ENCODE data around the gene COL7A1. TPM values are rescaled to one million over a fixed set of nuclear protein-coding genes. Genes with fewer than 3 reads are reported as not detected.
A peak's percentile ranks its signal among the peaks of the same experiment; 100 is the strongest.
"Not testable (repeated sequence)": the region's sequence is repeated elsewhere in the genome, so short reads cannot be mapped to it uniquely, and the experiment has no call there.

Gene COL7A1
- total and polyA plus RNA-seq, 7 donors: 1.4 to 15.4 (median 3.0) TPM

DNA sequence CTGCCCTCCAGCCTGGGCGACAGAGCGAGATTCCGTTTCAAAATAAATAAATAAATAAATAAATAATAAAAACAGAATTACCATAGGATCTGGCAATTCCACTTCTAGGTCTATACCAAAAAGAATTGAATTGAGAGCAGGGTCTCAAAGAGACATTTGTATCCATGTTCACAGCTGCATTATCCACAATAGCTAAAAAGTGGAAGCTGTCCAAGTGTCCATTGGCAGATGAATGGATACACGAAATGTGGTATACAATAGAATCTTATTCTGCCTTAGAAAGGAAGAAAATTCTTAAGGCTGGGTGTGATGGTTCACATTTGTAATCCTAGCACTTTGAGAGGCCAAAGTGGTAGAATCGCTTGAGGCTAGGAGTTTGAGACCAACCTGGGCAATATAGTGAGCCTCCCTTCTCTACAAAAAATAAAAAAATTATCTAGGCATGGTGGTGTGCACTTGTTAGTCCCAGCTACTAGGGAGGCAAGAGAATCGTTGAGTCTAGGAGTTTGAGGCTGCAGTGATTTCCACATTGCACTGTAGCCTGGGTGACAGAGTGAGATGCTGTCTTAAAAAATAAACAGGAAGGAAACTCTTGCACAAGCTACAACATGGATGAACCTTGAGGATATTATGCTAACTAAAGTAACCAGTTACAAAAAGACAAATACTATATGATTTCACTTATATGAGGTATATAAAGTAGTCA lies 62.7 kb downstream of the COL7A1 start:
- Histone ChIP-seq H3K9me3 (no peaks in the 10 kb centered on the region), H3K4me1 (no peaks in the 10 kb centered on the region), H3K4me3 (no peak overlapping the region), H3K27me3 (no peaks in the 10 kb centered on the region), H3K27ac (no peak overlapping the region), H3K36me3 (peaks cover 0 to 29% (median 2%) of the 10 kb centered on the region in 4 donors)
- no peak for TF ChIP-seq POLR2A (IDR thresholded peaks at IDR 0.05)
- no peak for TF ChIP-seq POLR2AphosphoS5 (IDR thresholded peaks at IDR 0.05)
- TF ChIP-seq EP300 (IDR thresholded peaks at IDR 0.05): no peak
- DNase-seq: no peak
- WGBS, 2 donors: 89 to 92% methylated on average over 6 of the region's 6 CpGs
- intact Hi-C loops (cut with DNase I): no loop called here

DNA sequence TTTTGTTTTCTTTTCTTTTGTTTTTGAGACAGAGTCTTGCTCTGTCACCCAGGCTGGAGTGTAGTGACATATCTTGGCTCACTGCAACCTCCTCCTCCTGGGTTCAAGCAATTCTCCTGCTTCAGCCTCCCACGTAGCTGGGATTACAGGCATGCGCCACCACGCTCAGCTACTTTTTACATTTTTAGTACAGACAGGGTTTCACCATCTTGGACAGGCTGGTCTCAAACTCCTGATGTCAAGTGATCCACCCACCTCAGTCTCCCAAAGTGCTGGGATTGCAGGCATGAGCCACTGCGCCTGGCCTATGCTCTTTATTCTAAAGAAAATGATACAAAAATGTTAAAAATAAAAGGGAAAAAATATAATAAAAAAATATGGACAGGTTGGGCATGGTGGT lies 64.4 kb downstream of the COL7A1 start:
- peaks cover 0 to 22% (median 0%) of the 10 kb centered on the region in 4 donors for H3K36me3 ChIP-seq
- intact Hi-C loops (cut with DNase I); H3K9me3 ChIP-seq; DNase-seq; H3K27me3 ChIP-seq; H3K4me3 ChIP-seq; H3K27ac ChIP-seq; H3K4me1 ChIP-seq: not testable (repeated sequence)
- WGBS, 2 donors: 96% methylated on average over 4 of the region's 4 CpGs

DNA sequence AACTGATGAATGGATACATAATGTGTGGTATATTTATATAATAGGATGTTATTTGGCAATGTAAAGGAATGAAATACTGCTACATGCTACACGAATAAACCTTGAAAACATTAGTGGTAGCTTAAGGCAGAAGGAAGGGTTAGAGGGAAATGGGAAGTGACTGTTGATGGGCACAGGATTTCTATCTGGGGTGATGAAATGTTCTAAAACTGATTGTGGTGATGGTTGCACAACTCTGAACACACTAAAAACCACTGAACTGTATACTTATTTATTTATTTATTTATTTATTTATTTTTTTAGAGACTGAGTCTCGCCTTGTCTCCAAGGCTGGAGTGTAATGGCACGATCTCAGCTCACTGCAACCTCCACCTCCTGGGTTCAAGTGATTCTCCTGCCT lies 66.4 kb downstream of the COL7A1 start:
- DNase-seq: no peak
- 87 to 91% methylated on average over 3 of the region's 3 CpGs for WGBS, 2 donors
- H3K4me1 ChIP-seq: no peaks in the 10 kb centered on the region
- H3K36me3 ChIP-seq: peaks cover 0 to 4% (median 0%) of the 10 kb centered on the region in 4 donors
- H3K4me3 ChIP-seq: no peak overlapping the region
- intact Hi-C loops (cut with DNase I): no loop called here
- peak in 1 of 4 donors; percentile 7 for TF ChIP-seq POLR2AphosphoS5 (IDR thresholded peaks at IDR 0.05)
- no peak for TF ChIP-seq EP300 (IDR thresholded peaks at IDR 0.05)
- TF ChIP-seq, protein P1, sequence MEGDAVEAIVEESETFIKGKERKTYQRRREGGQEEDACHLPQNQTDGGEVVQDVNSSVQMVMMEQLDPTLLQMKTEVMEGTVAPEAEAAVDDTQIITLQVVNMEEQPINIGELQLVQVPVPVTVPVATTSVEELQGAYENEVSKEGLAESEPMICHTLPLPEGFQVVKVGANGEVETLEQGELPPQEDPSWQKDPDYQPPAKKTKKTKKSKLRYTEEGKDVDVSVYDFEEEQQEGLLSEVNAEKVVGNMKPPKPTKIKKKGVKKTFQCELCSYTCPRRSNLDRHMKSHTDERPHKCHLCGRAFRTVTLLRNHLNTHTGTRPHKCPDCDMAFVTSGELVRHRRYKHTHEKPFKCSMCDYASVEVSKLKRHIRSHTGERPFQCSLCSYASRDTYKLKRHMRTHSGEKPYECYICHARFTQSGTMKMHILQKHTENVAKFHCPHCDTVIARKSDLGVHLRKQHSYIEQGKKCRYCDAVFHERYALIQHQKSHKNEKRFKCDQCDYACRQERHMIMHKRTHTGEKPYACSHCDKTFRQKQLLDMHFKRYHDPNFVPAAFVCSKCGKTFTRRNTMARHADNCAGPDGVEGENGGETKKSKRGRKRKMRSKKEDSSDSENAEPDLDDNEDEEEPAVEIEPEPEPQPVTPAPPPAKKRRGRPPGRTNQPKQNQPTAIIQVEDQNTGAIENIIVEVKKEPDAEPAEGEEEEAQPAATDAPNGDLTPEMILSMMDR (IDR thresholded peaks at IDR 0.05): no peak
- TF ChIP-seq POLR2A (IDR thresholded peaks at IDR 0.05): no peak
- H3K27ac ChIP-seq: no peak overlapping the region
- no peaks in the 10 kb centered on the region for H3K27me3 ChIP-seq
- no peaks in the 10 kb centered on the region for H3K9me3 ChIP-seq

DNA sequence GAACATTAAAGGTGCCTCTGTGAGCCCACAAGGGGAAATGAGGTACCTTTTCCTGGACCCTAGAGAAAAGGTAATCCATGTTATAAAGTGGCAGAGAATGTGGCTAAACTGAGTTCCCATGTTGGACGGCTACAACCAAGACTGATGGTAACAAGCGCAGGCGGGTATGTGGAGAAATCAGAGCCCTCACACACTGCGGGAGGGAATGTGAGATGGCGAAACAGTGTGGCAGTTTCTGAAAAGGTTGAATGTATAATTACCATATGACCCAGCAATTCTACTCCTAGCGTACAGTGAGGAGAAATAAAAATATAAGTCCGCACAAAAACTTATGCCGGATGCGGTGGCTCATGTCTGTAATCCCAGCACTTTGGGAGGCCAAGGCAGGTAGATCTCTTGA lies 67.1 kb downstream of the COL7A1 start:
- H3K27me3 ChIP-seq: no peaks in the 10 kb centered on the region
- intact Hi-C loops (cut with DNase I): no loop called here
- WGBS, 2 donors: 92 to 93% methylated on average over 9 of the region's 9 CpGs

DNA sequence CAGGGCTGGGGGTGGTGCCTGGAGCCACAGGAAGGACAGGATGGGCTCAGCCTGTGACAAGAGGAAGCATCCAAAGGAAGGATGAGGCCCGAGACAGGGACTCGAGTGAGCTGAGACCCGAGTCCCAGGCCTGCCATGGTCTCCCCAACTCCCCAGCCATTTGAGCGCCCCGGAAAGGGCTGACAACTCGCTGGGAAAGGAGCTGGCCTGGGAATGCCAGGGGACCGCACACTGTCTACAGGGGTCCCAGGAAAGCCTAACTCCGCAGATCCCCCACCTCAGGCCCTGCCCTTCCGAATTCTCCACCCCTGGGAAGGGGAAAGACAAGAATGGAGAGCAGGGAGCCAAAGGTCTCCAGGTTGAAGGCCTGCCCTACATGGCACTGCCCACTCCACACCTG lies 70.2 kb downstream of the COL7A1 start:
- no peak overlapping the region for H3K4me3 ChIP-seq
- no peaks in the 10 kb centered on the region for H3K9me3 ChIP-seq
- TF ChIP-seq, protein P1 (IDR thresholded peaks at IDR 0.05): no peak
- TF ChIP-seq EP300 (IDR thresholded peaks at IDR 0.05): no peak
- no peak for TF ChIP-seq POLR2A (IDR thresholded peaks at IDR 0.05)
- no peak for TF ChIP-seq POLR2AphosphoS5 (IDR thresholded peaks at IDR 0.05)
- WGBS, 2 donors: 91 to 95% methylated on average over 9 of the region's 9 CpGs
- no peaks in the 10 kb centered on the region for H3K4me1 ChIP-seq
- DNase-seq: no peak
- intact Hi-C loops (cut with DNase I): no loop called here
- no peak overlapping the region for H3K27ac ChIP-seq
- H3K36me3 ChIP-seq: no peaks in the 10 kb centered on the region
- no peaks in the 10 kb centered on the region for H3K27me3 ChIP-seq

More for the DNA sequence above, 67.1 kb downstream of the COL7A1 start:
- no peak for DNase-seq
- Histone ChIP-seq H3K9me3 (no peaks in the 10 kb centered on the region), H3K27ac (no peak overlapping the region), H3K4me3 (no peak overlapping the region), H3K4me1 (no peaks in the 10 kb centered on the region), H3K36me3 (no peaks in the 10 kb centered on the region)
- TF ChIP-seq POLR2A (IDR thresholded peaks at IDR 0.05) (no peak), POLR2AphosphoS5 (IDR thresholded peaks at IDR 0.05) (no peak), EP300 (IDR thresholded peaks at IDR 0.05) (no peak)
- TF ChIP-seq, protein P1 (IDR thresholded peaks at IDR 0.05): no peak

DNA sequence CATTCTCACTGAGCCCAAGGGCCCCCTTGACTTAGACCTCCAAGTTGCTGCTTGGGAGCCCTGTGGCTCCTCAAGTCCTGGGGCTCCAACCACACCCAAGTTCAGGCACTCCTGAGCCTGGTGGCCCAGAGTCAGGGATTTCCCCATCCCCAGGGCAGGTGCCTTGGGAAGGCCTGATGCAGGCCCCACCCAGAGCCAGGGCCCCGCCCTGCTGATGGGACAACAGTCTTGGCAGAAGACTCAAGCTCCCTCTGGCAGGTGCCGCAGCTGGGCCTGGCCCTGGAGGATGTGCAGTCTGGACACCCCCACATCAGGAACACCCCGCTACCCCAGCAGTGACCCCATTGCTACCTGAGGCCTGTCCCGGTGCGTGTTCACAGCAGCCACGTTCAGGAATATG lies 73.5 kb downstream of the COL7A1 start:
- Histone ChIP-seq H3K27me3 (no peaks in the 10 kb centered on the region), H3K9me3 (no peaks in the 10 kb centered on the region), H3K4me1 (no peaks in the 10 kb centered on the region), H3K4me3 (no peak overlapping the region), H3K27ac (no peak overlapping the region), H3K36me3 (no peaks in the 10 kb centered on the region)
- no peak for TF ChIP-seq EP300 (IDR thresholded peaks at IDR 0.05)
- TF ChIP-seq, protein P1 (IDR thresholded peaks at IDR 0.05): no peak
- TF ChIP-seq POLR2AphosphoS5 (IDR thresholded peaks at IDR 0.05): no peak
- no peak for TF ChIP-seq POLR2A (IDR thresholded peaks at IDR 0.05)
- 68 to 80% methylated on average over 6 of the region's 6 CpGs for WGBS, 2 donors
- intact Hi-C loops (cut with DNase I): no loop called here
- no peak for DNase-seq
